RPMI8226 (cell line): Measurements from ENCODE around the gene NFXL1.

Experiments
- DNase-seq: peaks from one replicate; pipeline ENCODE4 v3.0.0-alpha.2; 2015

The NFXL1 gene

DNA sequence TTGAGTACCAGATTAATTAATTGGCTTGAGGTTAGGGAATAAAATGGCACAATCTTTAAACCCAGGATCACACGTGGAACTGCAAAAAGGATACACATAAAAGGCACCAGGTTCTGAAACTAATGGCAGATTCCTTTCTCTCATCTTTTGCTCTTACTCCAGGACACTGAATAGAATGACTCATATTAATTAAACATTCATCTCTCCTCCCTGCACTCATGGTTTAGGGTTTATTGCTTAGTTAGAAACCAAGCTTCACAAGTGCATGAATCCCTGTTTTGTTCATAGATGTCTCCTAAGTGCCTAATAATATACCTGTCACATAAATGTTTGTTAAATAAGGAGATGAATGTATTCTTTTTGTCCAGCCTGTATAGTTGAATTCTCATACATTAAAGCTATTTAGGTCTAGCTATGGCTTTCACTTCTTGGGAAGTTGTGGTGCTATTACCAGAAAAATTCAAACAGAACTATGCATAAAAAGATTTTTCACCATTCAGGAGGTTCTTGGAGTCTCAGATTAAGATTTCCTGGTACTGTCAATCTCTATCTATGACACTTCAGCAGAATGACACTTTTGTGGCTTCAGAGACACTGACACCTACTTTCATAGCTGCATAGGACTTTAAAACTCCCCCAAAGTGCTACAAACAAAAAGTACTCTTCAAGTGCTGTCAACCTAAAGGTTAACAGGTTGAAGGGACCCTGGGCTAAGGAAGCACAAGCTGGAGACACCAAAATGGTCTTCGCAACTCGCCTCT lies 83.9 kb downstream of the NFXL1 start:
- no peak for DNase-seq

DNA sequence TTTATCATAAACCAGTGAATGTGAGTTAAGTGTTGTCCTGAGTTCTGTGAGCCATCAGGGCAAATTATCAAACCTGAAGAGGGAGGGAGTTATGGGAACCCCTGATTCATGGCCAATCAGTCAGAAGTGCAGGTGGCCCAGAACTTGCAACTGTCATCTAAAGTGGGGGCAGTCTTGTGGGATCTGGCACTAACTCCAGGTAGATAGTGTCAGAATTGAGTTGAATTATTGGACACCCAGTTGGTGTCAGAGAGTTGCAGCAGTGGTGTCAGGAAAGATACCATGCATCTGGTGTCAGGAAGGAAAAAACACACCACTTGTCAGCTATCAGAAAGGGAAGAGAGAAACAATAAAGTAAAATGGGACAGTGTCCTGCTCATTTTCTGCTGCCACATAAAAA lies 84.9 kb downstream of the NFXL1 start:
- DNase-seq = no peak

DNA sequence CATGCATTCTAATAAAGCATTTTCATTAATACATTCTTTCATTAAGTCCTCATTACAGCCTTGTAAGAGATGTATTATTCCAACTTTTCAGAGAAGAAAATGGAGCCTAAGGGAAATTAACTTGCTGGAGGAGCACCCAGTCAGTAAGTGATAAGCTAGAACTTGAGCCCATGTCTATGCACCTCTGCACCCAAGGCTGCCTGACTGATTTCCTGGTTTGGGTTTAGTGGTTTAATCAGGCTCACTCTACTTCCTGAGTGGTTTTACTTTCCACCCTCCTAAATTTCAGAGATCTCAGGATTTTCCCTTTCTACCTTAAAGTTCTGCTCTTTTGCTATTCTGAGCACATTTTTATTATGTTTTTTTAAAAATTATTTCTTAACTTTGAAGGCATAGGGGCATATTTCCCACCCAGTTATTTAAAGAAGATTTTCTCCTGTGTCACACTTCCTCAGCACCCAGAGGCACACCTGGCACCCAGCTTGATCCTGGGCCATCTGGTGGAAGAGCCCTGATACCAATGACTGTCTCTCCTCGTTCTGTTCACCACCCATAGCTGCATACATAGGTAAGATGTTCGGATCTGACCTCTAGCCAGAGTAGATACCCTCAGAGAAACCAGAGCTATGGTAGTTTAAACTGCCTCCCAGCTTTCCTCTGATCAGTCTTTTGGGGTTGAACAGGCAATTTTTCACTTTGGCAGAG lies 86.9 kb downstream of the NFXL1 start:
- no peak for DNase-seq

GRCh38 chr4:47824840-47825239 lies 89.5 kb downstream of the NFXL1 start:
- no peak for DNase-seq

GRCh38 chr4:47819178-47819577 lies 95.2 kb downstream of the NFXL1 start:
- DNase-seq = no peak

DNA sequence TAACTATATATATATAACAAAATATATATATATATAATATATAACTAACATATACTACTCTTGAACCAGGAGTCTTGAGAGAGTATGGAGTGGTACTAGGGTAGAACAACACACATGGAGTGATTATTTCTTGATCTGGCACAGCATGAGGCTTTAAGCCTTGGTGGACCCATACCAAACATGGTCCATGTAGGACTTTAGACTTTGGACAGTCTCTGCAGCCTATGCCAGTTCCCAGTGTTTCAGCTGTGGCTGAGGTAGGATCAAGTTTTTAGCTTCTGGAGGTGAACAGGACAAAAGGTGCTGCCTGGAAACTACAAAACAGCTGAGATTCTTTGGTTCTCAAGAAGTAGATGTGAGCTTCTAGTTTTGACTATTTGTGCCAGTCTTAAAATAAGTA lies 97.1 kb downstream of the NFXL1 start:
- DNase-seq = no peak

- DNase-seq = no peak
Observed at GRCh38 chr4:47816748-47817147, 97.6 kb downstream of the NFXL1 start.

DNA sequence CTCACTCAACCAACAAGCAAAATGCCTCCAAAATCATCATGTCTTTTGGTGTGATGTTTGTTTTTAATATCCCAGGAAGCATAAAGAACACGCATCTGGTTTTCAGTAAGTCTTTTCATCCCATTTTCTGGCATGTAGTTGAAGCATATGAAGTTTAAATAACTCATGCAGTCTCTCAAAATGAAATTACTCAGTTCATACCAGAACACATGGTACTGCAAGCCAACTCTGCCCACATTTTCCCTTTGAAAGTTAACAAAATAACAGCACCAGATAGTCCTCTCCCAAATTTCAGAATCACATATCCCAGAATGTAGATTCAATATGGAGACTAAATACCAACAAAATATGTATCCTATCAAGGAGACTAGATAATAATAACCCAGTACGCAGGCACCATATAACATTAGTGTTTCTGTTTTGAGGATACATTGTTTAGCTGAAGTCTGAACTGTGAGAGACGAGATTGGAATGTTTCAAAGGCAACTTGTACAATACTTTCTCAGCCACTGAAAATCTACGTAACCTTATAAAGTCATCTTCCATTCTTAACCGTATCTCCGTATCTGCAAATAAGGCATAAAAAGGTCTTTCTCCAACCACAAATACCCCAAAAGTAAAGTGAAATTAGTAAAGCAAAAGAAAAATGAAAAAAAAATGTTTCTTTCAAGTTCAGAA lies 99.6 kb downstream of the NFXL1 start:
- no peak for DNase-seq

DNA sequence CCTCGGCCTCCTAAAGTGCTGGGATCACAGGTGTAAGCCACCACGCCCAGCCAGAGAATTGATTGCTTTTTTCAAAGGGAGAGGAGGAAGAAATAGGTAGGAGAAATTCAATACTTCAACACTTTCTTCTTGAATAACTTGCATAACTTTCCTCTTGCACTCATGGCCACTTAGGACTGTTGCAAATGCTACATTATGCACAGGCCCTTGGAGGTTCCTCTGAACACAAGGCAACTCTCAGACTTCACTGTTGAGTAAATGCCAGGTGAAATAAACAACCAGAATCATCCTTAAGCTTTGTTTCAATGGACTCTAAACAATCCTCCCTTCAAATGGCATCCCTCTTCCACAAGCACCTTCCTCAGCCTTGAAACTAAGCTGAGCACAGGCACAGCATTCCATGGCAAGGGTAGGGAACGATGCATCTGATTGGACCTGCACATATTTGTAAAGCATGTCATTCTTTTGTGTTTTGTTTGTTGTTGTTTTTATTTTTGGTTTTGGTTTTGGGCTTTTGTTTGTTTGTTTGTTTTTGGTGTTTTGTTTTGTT lies 104.7 kb downstream of the NFXL1 start:
- DNase-seq = no peak

DNA sequence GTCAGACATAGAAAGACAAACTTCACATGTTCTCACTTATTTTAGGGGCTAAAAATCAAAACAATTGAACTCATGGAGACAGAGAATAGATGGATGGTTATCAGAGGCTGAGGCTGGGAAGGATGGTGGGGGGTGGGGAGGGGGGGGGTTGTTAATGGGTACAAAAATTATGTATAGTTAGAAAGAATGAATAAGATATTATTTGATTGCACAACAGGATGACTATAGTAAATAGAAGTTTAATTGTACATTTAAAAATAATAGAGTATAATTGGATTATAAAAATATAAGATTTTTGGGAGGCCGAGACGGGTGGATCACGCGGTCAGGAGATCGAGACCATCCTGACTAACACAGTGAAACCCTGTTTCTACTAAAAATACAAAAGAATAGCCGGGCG lies 109.8 kb downstream of the NFXL1 start:
- no peak for DNase-seq

DNA sequence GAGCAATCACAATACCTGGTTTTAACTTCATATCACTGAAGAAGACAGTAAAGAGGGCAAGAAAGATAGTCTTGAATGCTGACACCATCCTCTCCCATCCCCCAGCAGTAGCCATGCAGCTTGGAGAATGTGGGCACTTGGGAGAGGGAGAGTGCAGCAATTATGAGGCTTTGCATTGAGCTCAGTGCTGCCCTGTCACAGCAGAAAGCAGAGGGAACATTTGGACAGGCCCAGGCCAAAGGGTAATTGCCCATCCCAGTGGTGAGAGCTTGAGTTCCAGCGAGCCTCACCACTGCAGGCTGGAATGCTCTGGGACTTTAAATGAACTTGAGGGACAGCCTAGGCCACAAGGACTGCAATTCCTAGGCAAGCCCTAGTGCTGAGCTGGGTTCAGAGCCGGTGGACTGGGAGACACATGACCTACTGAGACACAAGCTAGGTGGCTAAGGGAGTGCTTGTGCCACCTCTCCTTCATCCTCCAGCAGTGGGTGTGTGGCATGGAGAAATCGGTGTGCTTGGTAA lies 112.8 kb downstream of the NFXL1 start:
- no peak for DNase-seq

- DNase-seq = no peak
Observed at GRCh38 chr4:47798165-47798564, 116.2 kb downstream of the NFXL1 start.
